ENCODE results near the gene LSM11.

The LSM11 gene

GRCh38 chr5:157729858-157730257 is 13.7 kb upstream of the LSM11 start:
- POLR2A ChIA-PET = no interaction called here
- no peak for TF ChIP-seq CTCF (IDR thresholded peaks at IDR 0.05; ENCODE audit: control extremely low read depth, extremely low read depth, low read depth, missing control alignments)
- peak; percentile 68 for DNase-seq (ENCODE audit: extremely low spot score)
- CTCF ChIA-PET = interaction anchor here (3.0 to 6.9 kb wide), 3 partner anchors 12 to 61 kb away, joined by 10 to 73 read pairs (median 46); partner anchors contain the start of gene LSM11

DNA sequence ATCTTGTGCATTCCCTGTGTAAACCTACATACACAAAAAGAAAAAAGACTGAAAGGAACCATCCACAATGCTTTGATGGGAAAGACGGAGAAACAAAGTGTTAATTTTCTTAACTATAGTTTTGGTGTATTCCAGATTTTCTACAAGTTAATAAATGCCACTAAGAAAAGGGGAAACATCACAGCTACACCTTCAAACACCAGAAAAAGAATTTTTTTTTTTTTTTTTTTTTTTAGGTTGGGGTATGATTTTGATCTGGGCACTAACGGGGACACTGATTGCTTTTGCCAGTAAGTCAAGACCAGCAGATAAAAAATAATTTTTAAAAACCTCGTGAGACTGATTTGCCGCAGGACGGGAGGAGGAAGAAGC is 12.6 kb upstream of the LSM11 start:
- ChIA-PET POLR2A (interaction anchor here (0.6 kb wide), 2 partner anchors 147 to 250 kb away, joined by 3 read pairs; no protein-coding TSS in a partner anchor), CTCF (interaction anchor here (0.8 to 6.9 kb wide), 6 partner anchors 8 to 402 kb away, joined by 3 to 73 read pairs (median 7); partner anchors contain the start of gene LSM11)
- no peak for DNase-seq (ENCODE audit: extremely low spot score)
- no peak for TF ChIP-seq CTCF (IDR thresholded peaks at IDR 0.05; ENCODE audit: control extremely low read depth, extremely low read depth, low read depth, missing control alignments)

GRCh38 chr5:157731272-157732129 is 12.0 kb upstream of the LSM11 start, which contains the start of gene THG1L:
THG1L (plus strand) TSS chr5:157731420; CDS start chr5:157731441, 21 bp downstream.
- peak; percentile 94 for DNase-seq (ENCODE audit: extremely low spot score)
- CTCF ChIA-PET = interaction anchor here (0.8 to 6.9 kb wide), 6 partner anchors 9 to 403 kb away, joined by 3 to 73 read pairs (median 7); partner anchors contain the start of gene LSM11
- no peak for TF ChIP-seq CTCF (IDR thresholded peaks at IDR 0.05; ENCODE audit: control extremely low read depth, extremely low read depth, low read depth, missing control alignments)
- POLR2A ChIA-PET = no interaction called here

DNA sequence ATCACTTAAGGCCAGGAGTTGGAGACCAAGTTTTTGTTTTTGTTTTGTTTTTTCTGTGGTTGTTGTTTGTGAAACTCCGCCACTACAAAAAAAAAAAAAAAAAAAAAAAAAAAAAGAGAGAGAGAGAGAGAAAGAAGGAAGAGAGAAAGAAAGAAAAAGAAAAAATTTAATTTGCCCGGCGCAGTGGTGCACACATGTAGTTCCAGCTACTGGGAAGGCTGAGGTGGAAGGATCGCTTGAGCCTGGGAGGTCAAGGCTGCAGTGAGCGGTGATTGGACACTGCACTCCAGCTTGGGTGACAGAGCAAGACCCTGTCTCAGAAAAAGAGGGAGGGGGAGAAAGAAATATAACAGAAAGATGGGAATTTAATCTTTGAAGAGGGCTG is 11.4 kb upstream of the LSM11 start:
- POLR2A ChIA-PET = no interaction called here
- no peak for DNase-seq (ENCODE audit: extremely low spot score)
- TF ChIP-seq CTCF (IDR thresholded peaks at IDR 0.05; ENCODE audit: control extremely low read depth, extremely low read depth, low read depth, missing control alignments) = no peak
- CTCF ChIA-PET = interaction anchor here (0.6 to 6.9 kb wide), 5 partner anchors 10 to 404 kb away, joined by 3 to 73 read pairs (median 10); partner anchors contain the start of gene LSM11

GRCh38 chr5:157732596-157733262 is 10.8 kb upstream of the LSM11 start:
- TF ChIP-seq CTCF (IDR thresholded peaks at IDR 0.05; ENCODE audit: control extremely low read depth, extremely low read depth, low read depth, missing control alignments) = no peak
- DNase-seq (ENCODE audit: extremely low spot score) = no peak
- ChIA-PET CTCF (interaction anchor here (0.6 to 6.9 kb wide), 3 partner anchors 10 to 390 kb away, joined by 3 to 73 read pairs (median 46); partner anchors contain the start of gene LSM11), POLR2A (no interaction called here)

DNA sequence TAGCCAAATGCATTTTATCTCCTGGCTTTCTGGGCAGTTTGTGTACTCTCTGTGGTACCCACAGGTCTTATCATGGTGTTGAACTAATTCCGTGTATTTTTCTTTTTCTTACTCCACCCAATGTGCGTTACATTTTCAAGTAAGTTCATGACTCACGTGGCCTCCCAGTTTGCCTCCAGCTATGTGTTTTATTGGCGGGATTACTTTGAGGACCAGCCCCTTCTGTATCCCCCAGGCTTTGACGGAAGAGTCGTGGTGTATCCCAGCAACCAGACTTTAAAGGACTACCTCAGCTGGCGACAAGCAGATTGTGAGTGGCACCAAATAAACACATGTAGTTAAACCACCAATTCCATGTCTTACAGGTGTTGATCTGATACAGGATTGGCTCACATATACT is 9.1 kb upstream of the LSM11 start:
- no peak for TF ChIP-seq CTCF (IDR thresholded peaks at IDR 0.05; ENCODE audit: control extremely low read depth, extremely low read depth, low read depth, missing control alignments)
- ChIA-PET POLR2A (no interaction called here), CTCF (interaction anchor here (1.0 to 6.9 kb wide), 3 partner anchors 8 to 65 kb away, joined by 3 to 73 read pairs (median 3); partner anchors contain the start of gene LSM11)
- no peak for DNase-seq (ENCODE audit: extremely low spot score)

Data from GM10248 (cell line).